HepG2 (cell line): ENCODE results near the gene HERC6. TPM values are rescaled to one million over a fixed set of nuclear protein-coding genes. Genes with fewer than 3 reads are reported as not detected.

Source experiments
- RBM22 ChIP-seq: fragments of 200-400 bp; formaldehyde crosslinking; optimal IDR thresholded peaks from 2 replicates; pipeline ENCODE3; 2017; ENCODE audit warnings: mild to moderate bottlenecking, low read length, moderate library complexity
- TEAD2 ChIP-seq: sonication (generic); formaldehyde crosslinking; IDR thresholded peaks from 2 replicates; pipeline ENCODE4 v1.9.0; 2021; ENCODE audit warnings: missing genetic modification reagents
- ZNF282 ChIP-seq: fragments of 450-650 bp; IDR thresholded peaks from 2 replicates; pipeline ENCODE4 v1.6.1; 2018; ENCODE audit not compliant: partially characterized antibody
- ZNF619 ChIP-seq: sonication (generic); formaldehyde crosslinking; IDR thresholded peaks from 2 replicates; pipeline ENCODE4 v1.4.0; 2020; ENCODE audit warnings: mild to moderate bottlenecking, missing genetic modification reagents
- ZNF644 ChIP-seq: IDR thresholded peaks from 2 replicates; pipeline ENCODE4 v1.6.1; 2016; ENCODE audit warnings: low read depth
- polyA plus RNA-seq, 8 experiments: library from polyadenylated mRNA; depleted of rRNA in 3 of 8; stranded (reverse) in 7 of 8; unstranded in 1 of 8; fragments of >200 nt; fragmentation: Illumina TruSeq in 4 of 8; extraction: Trizol in 4 of 8; gene quantifications; 2 replicates each; pipeline versions ENCODE4 v1.2.1 to v1.2.3, GENCODE V29; 2011 to 2016; ENCODE audit warnings: low read depth in 4 of 8, missing spikeins in 1 of 8, mixed read lengths in 1 of 8; ENCODE audit not compliant: insufficient read depth in 1 of 8
- small RNA-seq, 3 experiments: library from RNA; depleted of rRNA; stranded (forward); fragments of <200 nt; gene quantifications; one replicate each; pipeline ENCODE3, GENCODE V24; 2012; ENCODE audit warnings: low read depth in 2 of 3, low replicate concordance in 1 of 3; ENCODE audit not compliant: insufficient read length in 3 of 3, insufficient read depth in 2 of 3
- total RNA-seq, 5 experiments: library from RNA; depleted of rRNA; stranded (reverse); fragments of >200 nt; fragmentation: Illumina TruSeq; extraction: Trizol; gene quantifications; 2 replicates each; pipeline ENCODE4 v1.2.3, GENCODE V29; 2016; ENCODE audit warnings: low read depth in 1 of 5
- TF ChIP-seq, protein P1 (sequence below): sonication (generic); formaldehyde crosslinking; IDR thresholded peaks from 2 replicates; pipeline ENCODE4 v1.4.0; 2020; ENCODE audit warnings: missing genetic modification reagents, borderline replicate concordance

The HERC6 gene
- total and polyA plus RNA-seq, 2 of the 13 experiments (the other 11 are each of a cell fraction or from before 2014, with no cell fraction given): 0.50 to 2.0 TPM

DNA sequence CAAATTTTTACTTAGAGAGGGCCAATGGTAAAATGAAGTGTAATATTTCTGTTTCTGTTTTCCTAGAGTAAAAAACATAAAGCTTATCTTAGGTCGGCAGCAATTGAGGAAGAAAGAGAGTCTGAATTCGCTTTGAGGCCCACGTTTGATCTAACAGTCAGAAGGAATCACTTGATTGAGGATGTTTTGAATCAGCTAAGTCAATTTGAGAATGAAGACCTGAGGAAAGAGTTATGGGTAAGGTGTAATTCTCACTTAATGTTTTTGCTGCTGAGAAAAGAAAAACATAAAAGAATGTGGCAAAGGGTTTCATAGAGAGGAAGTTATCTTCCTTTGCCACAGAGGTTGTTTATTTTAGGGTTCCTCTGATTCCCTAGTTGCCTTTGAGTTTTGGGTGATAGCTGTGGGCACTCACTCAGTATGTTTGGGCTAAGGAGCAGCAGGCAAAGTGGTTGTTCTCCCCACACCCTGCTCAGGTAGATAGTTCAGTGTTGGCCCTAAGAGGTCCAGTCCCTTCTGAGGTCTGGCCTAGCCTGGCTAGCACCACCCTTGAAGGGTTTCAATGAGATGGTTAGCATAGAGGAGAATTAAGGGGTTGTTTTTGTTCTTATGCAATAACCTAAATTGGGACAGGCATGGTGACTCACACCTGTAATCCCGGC lies 110.6 kb downstream of the HERC6 start (continued):
- no peak for TF ChIP-seq ZNF282
- no peak for TF ChIP-seq ZNF619 (CRISPR knock-in tag)
- TF ChIP-seq RBM22: no peak
- TF ChIP-seq, protein P1, sequence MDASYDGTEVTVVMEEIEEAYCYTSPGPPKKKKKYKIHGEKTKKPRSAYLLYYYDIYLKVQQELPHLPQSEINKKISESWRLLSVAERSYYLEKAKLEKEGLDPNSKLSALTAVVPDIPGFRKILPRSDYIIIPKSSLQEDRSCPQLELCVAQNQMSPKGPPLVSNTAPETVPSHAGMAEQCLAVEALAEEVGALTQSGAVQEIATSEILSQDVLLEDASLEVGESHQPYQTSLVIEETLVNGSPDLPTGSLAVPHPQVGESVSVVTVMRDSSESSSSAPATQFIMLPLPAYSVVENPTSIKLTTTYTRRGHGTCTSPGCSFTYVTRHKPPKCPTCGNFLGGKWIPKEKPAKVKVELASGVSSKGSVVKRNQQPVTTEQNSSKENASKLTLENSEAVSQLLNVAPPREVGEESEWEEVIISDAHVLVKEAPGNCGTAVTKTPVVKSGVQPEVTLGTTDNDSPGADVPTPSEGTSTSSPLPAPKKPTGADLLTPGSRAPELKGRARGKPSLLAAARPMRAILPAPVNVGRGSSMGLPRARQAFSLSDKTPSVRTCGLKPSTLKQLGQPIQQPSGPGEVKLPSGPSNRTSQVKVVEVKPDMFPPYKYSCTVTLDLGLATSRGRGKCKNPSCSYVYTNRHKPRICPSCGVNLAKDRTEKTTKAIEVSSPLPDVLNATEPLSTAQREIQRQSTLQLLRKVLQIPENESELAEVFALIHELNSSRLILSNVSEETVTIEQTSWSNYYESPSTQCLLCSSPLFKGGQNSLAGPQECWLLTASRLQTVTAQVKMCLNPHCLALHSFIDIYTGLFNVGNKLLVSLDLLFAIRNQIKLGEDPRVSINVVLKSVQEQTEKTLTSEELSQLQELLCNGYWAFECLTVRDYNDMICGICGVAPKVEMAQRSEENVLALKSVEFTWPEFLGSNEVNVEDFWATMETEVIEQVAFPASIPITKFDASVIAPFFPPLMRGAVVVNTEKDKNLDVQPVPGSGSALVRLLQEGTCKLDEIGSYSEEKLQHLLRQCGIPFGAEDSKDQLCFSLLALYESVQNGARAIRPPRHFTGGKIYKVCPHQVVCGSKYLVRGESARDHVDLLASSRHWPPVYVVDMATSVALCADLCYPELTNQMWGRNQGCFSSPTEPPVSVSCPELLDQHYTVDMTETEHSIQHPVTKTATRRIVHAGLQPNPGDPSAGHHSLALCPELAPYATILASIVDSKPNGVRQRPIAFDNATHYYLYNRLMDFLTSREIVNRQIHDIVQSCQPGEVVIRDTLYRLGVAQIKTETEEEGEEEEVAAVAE (CRISPR knock-in tag): no peak
- no peak for TF ChIP-seq TEAD2 (CRISPR knock-in tag)
- TF ChIP-seq ZNF644 (CRISPR knock-in tag): no peak

Small RNA genes within 50 kb of the gene (small RNA-seq; reads per million reads assigned to genes)
- 0 reads per million in 3 experiments for gene RF00019

Other genes starting within 250 kb of the HERC6 start
- gene ABCG2, start 220.2 kb upstream of the HERC6 start, total RNA-seq (2016; rRNA removed; fragmentation: Illumina TruSeq; extraction: Trizol): 13.2 and 15.7 TPM in 2 replicates
- gene ABCG2, start 220.2 kb upstream of the HERC6 start, polyA plus RNA-seq (2011; rRNA removed): 7.4 and 10.0 TPM in 2 replicates
- 17.8 and 23.3 TPM in 2 replicates for gene PPM1K, start 94.3 kb upstream of the HERC6 start, total RNA-seq (2016; rRNA removed; fragmentation: Illumina TruSeq; extraction: Trizol)
- gene PPM1K, start 94.3 kb upstream of the HERC6 start, polyA plus RNA-seq (2011; rRNA removed): 9.4 and 11.9 TPM in 2 replicates
- 0.29 and 0.33 TPM in 2 replicates for gene HERC5, start 78.3 kb downstream of the HERC6 start, total RNA-seq (2016; rRNA removed; fragmentation: Illumina TruSeq; extraction: Trizol)
- gene HERC5, start 78.3 kb downstream of the HERC6 start, polyA plus RNA-seq (2011; rRNA removed): 0.08 and 0.13 TPM in 2 replicates
- gene PYURF, start 144.9 kb downstream of the HERC6 start, total RNA-seq (2016; rRNA removed; fragmentation: Illumina TruSeq; extraction: Trizol): 95.2 and 121 TPM in 2 replicates
- 48.5 and 59.9 TPM in 2 replicates for gene PYURF, start 144.9 kb downstream of the HERC6 start, polyA plus RNA-seq (2011; rRNA removed)
- 3.8 and 6.7 TPM in 2 replicates for gene HERC3, start 213.6 kb downstream of the HERC6 start, total RNA-seq (2016; rRNA removed; fragmentation: Illumina TruSeq; extraction: Trizol)
- 6.2 and 6.3 TPM in 2 replicates for gene HERC3, start 213.6 kb downstream of the HERC6 start, polyA plus RNA-seq (2011; rRNA removed)